HG02938 (cell line): ENCODE measurements around the gene SLC7A4.

Source experiments
- ATAC-seq: cut with Tn5 transposase; IDR thresholded peaks from one replicate; pipeline ENCODE4 v1.9.1; 2021; ENCODE audit warnings: mild to moderate bottlenecking, moderate library complexity; ENCODE audit not compliant: unreplicated experiment

Gene SLC7A4

GRCh38 chr22:20989323-20990138 lies 42.8 kb downstream of the SLC7A4 start:
- ATAC-seq, result no peak

GRCh38 chr22:20988573-20989322 lies 43.6 kb downstream of the SLC7A4 start:
- no peak for ATAC-seq

- no peak for ATAC-seq
Measured at GRCh38 chr22:20987375-20987774, 45.0 kb downstream of the SLC7A4 start.

- ATAC-seq, result no peak
Measured at GRCh38 chr22:20986365-20986764, 46.0 kb downstream of the SLC7A4 start.

GRCh38 chr22:20985720-20986119 lies 46.6 kb downstream of the SLC7A4 start:
- no peak for ATAC-seq

- no peak for ATAC-seq
Measured at GRCh38 chr22:20983081-20983771, 49.1 kb downstream of the SLC7A4 start.

GRCh38 chr22:20982563-20982882 lies 49.8 kb downstream of the SLC7A4 start:
- peak; percentile 11 for ATAC-seq

- peak; percentile 74 for ATAC-seq
Measured at GRCh38 chr22:20981787-20982562, 50.4 kb downstream of the SLC7A4 start, which contains the start of gene LZTR1. LZTR1 (plus strand) TSS chr22:20982297; CDS start chr22:20982372, 75 bp downstream.

- no peak for ATAC-seq
Measured at GRCh38 chr22:20980938-20981722, 51.2 kb downstream of the SLC7A4 start.

GRCh38 chr22:20980523-20980922 lies 51.8 kb downstream of the SLC7A4 start:
- no peak for ATAC-seq

- no peak for ATAC-seq
Measured at GRCh38 chr22:20979940-20980453, 52.4 kb downstream of the SLC7A4 start.

- ATAC-seq, result no peak
Measured at GRCh38 chr22:20979243-20979809, 53.0 kb downstream of the SLC7A4 start.
